HepG2 (cell line): Measurements from ENCODE around the gene ALDH2. TPM values are rescaled to one million over a fixed set of nuclear protein-coding genes. Genes with fewer than 3 reads are reported as not detected.
A peak's percentile ranks its signal among the peaks of the same experiment; 100 is the strongest.

Experiments
- ARHGAP35 ChIP-seq: sonication (generic); formaldehyde crosslinking; IDR thresholded peaks from 2 replicates; pipeline ENCODE4 v1.9.0; 2022; ENCODE audit warnings: mild to moderate bottlenecking, inconsistent platforms, moderate library complexity, missing genetic modification reagents, borderline replicate concordance
- ARID2 ChIP-seq: sonication (generic); formaldehyde crosslinking; IDR thresholded peaks from 2 replicates; pipeline ENCODE4 v1.8.1; 2022; ENCODE audit warnings: mild to moderate bottlenecking, missing genetic modification reagents, borderline replicate concordance
- CHCHD3 ChIP-seq: sonication (generic); formaldehyde crosslinking; IDR thresholded peaks from 2 replicates; pipeline ENCODE4 v1.8.0; 2022; ENCODE audit warnings: mild to moderate bottlenecking, missing genetic modification reagents, moderate library complexity
- CSRNP2 ChIP-seq: sonication (generic); formaldehyde crosslinking; conservative IDR thresholded peaks from 2 replicates; pipeline ENCODE4 v1.8.0; 2022; ENCODE audit warnings: low read depth, missing genetic modification reagents
- HCFC1 ChIP-seq: fragments of 150-350 bp; IDR thresholded peaks from 2 replicates; pipeline ENCODE4 v1.6.1; 2014; ENCODE audit warnings: low read depth, low read length
- KDM2A ChIP-seq: sonication (generic); formaldehyde crosslinking; IDR thresholded peaks from 2 replicates; pipeline ENCODE4 v1.4.0; 2020; ENCODE audit warnings: low read depth, missing genetic modification reagents, borderline replicate concordance
- MAX ChIP-seq: IDR thresholded peaks from 2 replicates; pipeline ENCODE4 v1.6.1; 2012; ENCODE audit warnings: inconsistent platforms
- MXI1 ChIP-seq: IDR thresholded peaks from 3 replicates; pipeline ENCODE4 v1.6.1; 2012; ENCODE audit warnings: low read depth, low read length, inconsistent platforms, borderline replicate concordance
- SNAI1 ChIP-seq: sonication (generic); formaldehyde crosslinking; IDR thresholded peaks from 2 replicates; pipeline ENCODE4 v1.5.0; 2020; ENCODE audit warnings: mild to moderate bottlenecking, missing genetic modification reagents, borderline replicate concordance
- SRF ChIP-seq: IDR thresholded peaks from 2 replicates; pipeline ENCODE4 v1.6.1; 2011; ENCODE audit warnings: mild to moderate bottlenecking, low read depth, low read length, moderate library complexity
- TEAD3 ChIP-seq: optimal IDR thresholded peaks from 2 replicates; pipeline ENCODE3; 2016; ENCODE audit warnings: borderline replicate concordance
- YEATS2 ChIP-seq: sonication (generic); formaldehyde crosslinking; IDR thresholded peaks from 2 replicates; pipeline ENCODE4 v1.4.0; 2020; ENCODE audit warnings: missing genetic modification reagents, borderline replicate concordance
- ZFP36 ChIP-seq: fragments of 150-350 bp; IDR thresholded peaks from 2 replicates; pipeline ENCODE4 v1.6.1; 2018; ENCODE audit warnings: borderline replicate concordance, low read length, low read depth; ENCODE audit not compliant: partially characterized antibody
- ZNF10 ChIP-seq: sonication (generic); formaldehyde crosslinking; IDR thresholded peaks from 2 replicates; pipeline ENCODE4 v1.4.0; 2020; ENCODE audit warnings: mild to moderate bottlenecking, low read depth, missing genetic modification reagents, borderline replicate concordance
- ZNF251 ChIP-seq: sonication (generic); formaldehyde crosslinking; IDR thresholded peaks from 2 replicates; pipeline ENCODE4 v1.9.0; 2021; ENCODE audit warnings: mild to moderate bottlenecking, missing genetic modification reagents
- polyA plus RNA-seq, 8 experiments: library from polyadenylated mRNA; depleted of rRNA in 3 of 8; stranded (reverse) in 7 of 8; unstranded in 1 of 8; fragments of >200 nt; fragmentation: Illumina TruSeq in 4 of 8; extraction: Trizol in 4 of 8; gene quantifications; 2 replicates each; pipeline versions ENCODE4 v1.2.1 to v1.2.3, GENCODE V29; 2011 to 2016; ENCODE audit warnings: low read depth in 4 of 8, missing spikeins in 1 of 8, mixed read lengths in 1 of 8; ENCODE audit not compliant: insufficient read depth in 1 of 8
- total RNA-seq, 5 experiments: library from RNA; depleted of rRNA; stranded (reverse); fragments of >200 nt; fragmentation: Illumina TruSeq; extraction: Trizol; gene quantifications; 2 replicates each; pipeline ENCODE4 v1.2.3, GENCODE V29; 2016; ENCODE audit warnings: low read depth in 1 of 5
- TF ChIP-seq, protein P1 (sequence below): fragments of 450-650 bp; IDR thresholded peaks from 2 replicates; pipeline ENCODE4 v1.6.1; 2017; ENCODE audit warnings: mild to moderate bottlenecking
- TF ChIP-seq, protein P2 (sequence below): sonication (generic); formaldehyde crosslinking; IDR thresholded peaks from 2 replicates; pipeline ENCODE4 v1.4.0; 2020; ENCODE audit warnings: missing genetic modification reagents
- TF ChIP-seq, protein P3 (sequence below): sonication (generic); formaldehyde crosslinking; conservative IDR thresholded peaks from 2 replicates; pipeline ENCODE4 v1.8.0; 2022; ENCODE audit warnings: mild to moderate bottlenecking, moderate library complexity, missing genetic modification reagents

Gene ALDH2
- total and polyA plus RNA-seq, 2 of the 13 experiments (the other 11 are each of a cell fraction or from before 2014, with no cell fraction given) = 78.8 to 103 TPM

DNA sequence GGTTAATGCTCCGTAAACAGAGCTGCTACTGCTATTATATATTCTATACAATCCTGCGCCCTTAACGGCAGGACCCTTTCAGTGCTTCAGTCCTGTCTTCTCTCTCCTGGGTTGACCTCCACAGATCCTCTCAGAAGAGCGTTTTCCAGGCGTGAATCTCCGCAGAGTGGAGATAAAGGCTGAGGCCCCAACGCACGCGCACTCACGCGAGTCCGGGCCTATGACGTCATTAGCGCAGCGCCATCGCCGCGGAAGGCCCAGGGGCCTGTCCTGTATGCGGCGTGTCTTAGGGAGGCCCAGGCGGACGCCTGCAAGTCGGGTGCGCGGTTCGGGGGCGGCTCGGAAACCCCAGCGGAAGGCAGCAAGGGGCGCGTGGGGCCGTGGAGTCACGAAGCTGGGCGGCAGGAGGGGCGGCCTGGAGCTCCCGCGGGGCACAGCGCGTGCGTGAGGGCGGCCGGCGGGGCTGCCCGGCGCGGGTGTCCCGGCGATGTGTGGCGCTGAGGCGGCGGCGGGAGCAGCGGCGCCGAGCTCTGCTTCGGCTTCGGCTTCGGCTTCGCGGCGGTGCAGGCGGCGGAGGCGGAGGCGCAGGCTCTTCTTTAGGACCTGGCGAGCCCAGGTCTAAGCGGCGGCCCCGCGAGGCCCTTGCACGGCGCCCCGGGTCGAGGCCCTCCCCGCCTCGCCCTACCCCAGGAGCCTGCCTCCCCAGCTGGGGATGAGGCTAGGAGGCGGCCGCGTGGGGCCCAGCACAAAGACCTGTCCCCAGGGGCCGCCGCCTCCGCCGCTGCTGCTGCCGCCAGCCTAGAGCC lies 75.2 kb downstream of the ALDH2 start, which contains the start of gene MAPKAPK5 (continued):
- TF ChIP-seq ARHGAP35 (CRISPR knock-in tag) = no peak
- TF ChIP-seq ZNF251 (CRISPR knock-in tag) = 0 out of 2 replicates have a peak, but pooled peaks have one; percentile 47
- peak; percentile 99 for TF ChIP-seq YEATS2 (CRISPR knock-in tag)
- peak; percentile 97 for TF ChIP-seq KDM2A
- no peak for TF ChIP-seq ZFP36
- TF ChIP-seq ZNF10 (CRISPR knock-in tag) = no peak
- peak; percentile 87 for TF ChIP-seq HCFC1
- TF ChIP-seq, protein P1, sequence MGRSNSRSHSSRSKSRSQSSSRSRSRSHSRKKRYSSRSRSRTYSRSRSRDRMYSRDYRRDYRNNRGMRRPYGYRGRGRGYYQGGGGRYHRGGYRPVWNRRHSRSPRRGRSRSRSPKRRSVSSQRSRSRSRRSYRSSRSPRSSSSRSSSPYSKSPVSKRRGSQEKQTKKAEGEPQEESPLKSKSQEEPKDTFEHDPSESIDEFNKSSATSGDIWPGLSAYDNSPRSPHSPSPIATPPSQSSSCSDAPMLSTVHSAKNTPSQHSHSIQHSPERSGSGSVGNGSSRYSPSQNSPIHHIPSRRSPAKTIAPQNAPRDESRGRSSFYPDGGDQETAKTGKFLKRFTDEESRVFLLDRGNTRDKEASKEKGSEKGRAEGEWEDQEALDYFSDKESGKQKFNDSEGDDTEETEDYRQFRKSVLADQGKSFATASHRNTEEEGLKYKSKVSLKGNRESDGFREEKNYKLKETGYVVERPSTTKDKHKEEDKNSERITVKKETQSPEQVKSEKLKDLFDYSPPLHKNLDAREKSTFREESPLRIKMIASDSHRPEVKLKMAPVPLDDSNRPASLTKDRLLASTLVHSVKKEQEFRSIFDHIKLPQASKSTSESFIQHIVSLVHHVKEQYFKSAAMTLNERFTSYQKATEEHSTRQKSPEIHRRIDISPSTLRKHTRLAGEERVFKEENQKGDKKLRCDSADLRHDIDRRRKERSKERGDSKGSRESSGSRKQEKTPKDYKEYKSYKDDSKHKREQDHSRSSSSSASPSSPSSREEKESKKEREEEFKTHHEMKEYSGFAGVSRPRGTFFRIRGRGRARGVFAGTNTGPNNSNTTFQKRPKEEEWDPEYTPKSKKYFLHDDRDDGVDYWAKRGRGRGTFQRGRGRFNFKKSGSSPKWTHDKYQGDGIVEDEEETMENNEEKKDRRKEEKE = no peak
- TF ChIP-seq CHCHD3 (CRISPR knock-in tag) = peak; percentile 18; the same call in 1 of the 2 replicates
- peak; percentile 70 for TF ChIP-seq TEAD3 (CRISPR knock-in tag)
- 0 out of 2 replicates have a peak, but pooled peaks have one; percentile 3 for TF ChIP-seq ARID2 (CRISPR knock-in tag)
- TF ChIP-seq, protein P2, sequence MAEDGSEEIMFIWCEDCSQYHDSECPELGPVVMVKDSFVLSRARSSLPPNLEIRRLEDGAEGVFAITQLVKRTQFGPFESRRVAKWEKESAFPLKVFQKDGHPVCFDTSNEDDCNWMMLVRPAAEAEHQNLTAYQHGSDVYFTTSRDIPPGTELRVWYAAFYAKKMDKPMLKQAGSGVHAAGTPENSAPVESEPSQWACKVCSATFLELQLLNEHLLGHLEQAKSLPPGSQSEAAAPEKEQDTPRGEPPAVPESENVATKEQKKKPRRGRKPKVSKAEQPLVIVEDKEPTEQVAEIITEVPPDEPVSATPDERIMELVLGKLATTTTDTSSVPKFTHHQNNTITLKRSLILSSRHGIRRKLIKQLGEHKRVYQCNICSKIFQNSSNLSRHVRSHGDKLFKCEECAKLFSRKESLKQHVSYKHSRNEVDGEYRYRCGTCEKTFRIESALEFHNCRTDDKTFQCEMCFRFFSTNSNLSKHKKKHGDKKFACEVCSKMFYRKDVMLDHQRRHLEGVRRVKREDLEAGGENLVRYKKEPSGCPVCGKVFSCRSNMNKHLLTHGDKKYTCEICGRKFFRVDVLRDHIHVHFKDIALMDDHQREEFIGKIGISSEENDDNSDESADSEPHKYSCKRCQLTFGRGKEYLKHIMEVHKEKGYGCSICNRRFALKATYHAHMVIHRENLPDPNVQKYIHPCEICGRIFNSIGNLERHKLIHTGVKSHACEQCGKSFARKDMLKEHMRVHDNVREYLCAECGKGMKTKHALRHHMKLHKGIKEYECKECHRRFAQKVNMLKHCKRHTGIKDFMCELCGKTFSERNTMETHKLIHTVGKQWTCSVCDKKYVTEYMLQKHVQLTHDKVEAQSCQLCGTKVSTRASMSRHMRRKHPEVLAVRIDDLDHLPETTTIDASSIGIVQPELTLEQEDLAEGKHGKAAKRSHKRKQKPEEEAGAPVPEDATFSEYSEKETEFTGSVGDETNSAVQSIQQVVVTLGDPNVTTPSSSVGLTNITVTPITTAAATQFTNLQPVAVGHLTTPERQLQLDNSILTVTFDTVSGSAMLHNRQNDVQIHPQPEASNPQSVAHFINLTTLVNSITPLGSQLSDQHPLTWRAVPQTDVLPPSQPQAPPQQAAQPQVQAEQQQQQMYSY (CRISPR knock-in tag) = peak; percentile 43; the same call in 1 of the 2 replicates
- no peak for TF ChIP-seq CSRNP2
- TF ChIP-seq SRF = peak; percentile 65
- TF ChIP-seq MAX = peak; percentile 69
- peak; percentile 74; the same call in 1 of the 3 replicates for TF ChIP-seq MXI1
- TF ChIP-seq, protein P3, sequence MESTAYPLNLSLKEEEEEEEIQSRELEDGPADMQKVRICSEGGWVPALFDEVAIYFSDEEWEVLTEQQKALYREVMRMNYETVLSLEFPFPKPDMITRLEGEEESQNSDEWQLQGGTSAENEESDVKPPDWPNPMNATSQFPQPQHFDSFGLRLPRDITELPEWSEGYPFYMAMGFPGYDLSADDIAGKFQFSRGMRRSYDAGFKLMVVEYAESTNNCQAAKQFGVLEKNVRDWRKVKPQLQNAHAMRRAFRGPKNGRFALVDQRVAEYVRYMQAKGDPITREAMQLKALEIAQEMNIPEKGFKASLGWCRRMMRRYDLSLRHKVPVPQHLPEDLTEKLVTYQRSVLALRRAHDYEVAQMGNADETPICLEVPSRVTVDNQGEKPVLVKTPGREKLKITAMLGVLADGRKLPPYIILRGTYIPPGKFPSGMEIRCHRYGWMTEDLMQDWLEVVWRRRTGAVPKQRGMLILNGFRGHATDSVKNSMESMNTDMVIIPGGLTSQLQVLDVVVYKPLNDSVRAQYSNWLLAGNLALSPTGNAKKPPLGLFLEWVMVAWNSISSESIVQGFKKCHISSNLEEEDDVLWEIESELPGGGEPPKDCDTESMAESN (CRISPR knock-in tag) = peak; percentile 85; the same call in 1 of the 2 replicates
- TF ChIP-seq SNAI1 (CRISPR knock-in tag) = no peak
